ENCODE data around the gene RSPRY1.

DNA sequence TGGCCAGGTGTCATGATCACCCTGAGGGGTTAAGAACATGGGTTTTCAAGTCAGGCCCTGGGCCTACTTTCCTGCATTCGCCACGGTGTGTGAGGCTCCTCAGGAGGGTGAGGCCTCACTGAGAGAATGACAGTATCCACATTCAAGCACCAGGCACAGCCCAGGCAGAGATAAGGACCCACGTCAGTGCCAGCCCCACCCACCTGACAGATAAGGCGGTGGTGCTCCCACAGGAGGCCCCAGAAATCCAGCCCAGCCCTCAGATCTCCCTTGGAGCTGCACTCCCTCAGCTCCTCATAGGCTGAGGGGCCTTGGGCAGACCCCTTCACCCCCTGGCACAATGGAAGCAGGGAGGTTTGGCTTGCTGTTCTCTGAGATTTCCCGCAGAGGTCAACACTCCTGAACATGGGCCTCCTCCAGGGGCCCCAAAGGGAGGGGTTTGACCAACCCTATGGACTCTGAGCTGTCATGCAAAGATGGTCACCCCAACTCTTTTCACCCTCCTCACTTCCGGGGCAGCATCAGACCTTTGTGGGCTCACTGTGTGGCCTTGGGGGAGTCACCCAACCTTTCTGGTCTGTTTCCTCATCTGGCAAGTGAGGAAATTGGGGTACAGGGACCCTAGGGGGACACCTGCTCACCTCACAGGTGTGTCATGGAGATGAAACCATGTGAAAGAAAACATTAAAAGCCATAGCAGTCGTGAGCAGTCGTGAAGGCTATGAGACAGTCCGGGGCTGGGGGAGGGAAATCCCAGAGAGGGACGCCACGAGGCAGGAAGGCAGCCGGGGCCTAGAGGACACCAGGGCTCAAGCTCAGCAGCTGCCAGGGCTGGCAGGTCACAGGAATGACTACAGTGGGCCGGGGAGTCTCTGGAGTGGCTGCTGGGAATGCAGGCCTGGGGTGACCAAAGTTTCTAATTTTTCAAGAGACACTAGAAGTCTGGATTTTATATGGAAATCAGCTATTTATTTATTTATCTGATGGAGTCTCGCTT, 83.0 kb downstream of the RSPRY1 start:
- TF ChIP-seq, protein P1, sequence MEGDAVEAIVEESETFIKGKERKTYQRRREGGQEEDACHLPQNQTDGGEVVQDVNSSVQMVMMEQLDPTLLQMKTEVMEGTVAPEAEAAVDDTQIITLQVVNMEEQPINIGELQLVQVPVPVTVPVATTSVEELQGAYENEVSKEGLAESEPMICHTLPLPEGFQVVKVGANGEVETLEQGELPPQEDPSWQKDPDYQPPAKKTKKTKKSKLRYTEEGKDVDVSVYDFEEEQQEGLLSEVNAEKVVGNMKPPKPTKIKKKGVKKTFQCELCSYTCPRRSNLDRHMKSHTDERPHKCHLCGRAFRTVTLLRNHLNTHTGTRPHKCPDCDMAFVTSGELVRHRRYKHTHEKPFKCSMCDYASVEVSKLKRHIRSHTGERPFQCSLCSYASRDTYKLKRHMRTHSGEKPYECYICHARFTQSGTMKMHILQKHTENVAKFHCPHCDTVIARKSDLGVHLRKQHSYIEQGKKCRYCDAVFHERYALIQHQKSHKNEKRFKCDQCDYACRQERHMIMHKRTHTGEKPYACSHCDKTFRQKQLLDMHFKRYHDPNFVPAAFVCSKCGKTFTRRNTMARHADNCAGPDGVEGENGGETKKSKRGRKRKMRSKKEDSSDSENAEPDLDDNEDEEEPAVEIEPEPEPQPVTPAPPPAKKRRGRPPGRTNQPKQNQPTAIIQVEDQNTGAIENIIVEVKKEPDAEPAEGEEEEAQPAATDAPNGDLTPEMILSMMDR (IDR thresholded peaks at IDR 0.05) = no peak
- TF ChIP-seq ZFX (IDR thresholded peaks at IDR 0.05; ENCODE audit: borderline replicate concordance) = no peak
